HepG2 (cell line): ENCODE results near the gene ABHD13. TPM values are rescaled to one million over a fixed set of nuclear protein-coding genes. Genes with fewer than 3 reads are reported as not detected.

ENCODE experiments used
- ATAC-seq: fragments of 200-7000 bp; cut with Tn5 transposase; 3 replicates; pipeline ENCODE4 v1.9.1; 2020; ENCODE audit warnings: mild to moderate bottlenecking, moderate library complexity
- BruUV-seq: library from RNA; stranded (reverse); fragments of 400-500 nt; replicated peaks from 2 replicates; lab custom pipeline; 2021; lab: Mats Ljungman, UMichigan
- CTCF ChIA-PET: fragments of 300-600 bp; formaldehyde crosslinking; extraction: SDS; loops from one replicate; lab custom pipeline; 2021; ENCODE audit warnings: low total read pairs, inconsistent platforms, low intra/inter-chr PET ratio; lab: Yijun Ruan, JAX
- POLR2A ChIA-PET: fragments of 350-600 bp; sonication (Branson Sonifier 250); formaldehyde crosslinking; loops from one replicate; lab custom pipeline; 2020; ENCODE audit warnings: antibody characterized with exemption, inconsistent platforms; lab: Yijun Ruan, JAX
- DNase-seq: peaks from one replicate; pipeline ENCODE4 v3.0.0-alpha.2; 2015; ENCODE audit warnings: low spot score
- FAIRE-seq: peaks from 3 replicates; lab custom pipeline; 2011; peaks lifted over from hg19 to GRCh38; lab: Jason Lieb, UNC
- H2AFZ ChIP-seq: one replicate; pipeline ENCODE4 v1.6.1; 2011; ENCODE audit warnings: low read length, inconsistent platforms
- H3K27ac ChIP-seq: fragments of 300-600 bp; 3 replicates; pipeline ENCODE4 v1.8.0; 2011; ENCODE audit warnings: mixed run types, mild to moderate bottlenecking, mixed read lengths, low read length, inconsistent platforms; ENCODE audit not compliant: insufficient read depth; ENCODE audit errors: extremely low read length
- H3K27me3 ChIP-seq, 2 experiments: fragments of 200-600 bp in 1 of 2; 2 replicates in 1 of 2; 3 replicates in 1 of 2; pipeline versions ENCODE4 v1.6.0 to v1.8.0; 2011; ENCODE audit warnings: low read length in 2 of 2, mild to moderate bottlenecking in 2 of 2, moderate library complexity in 2 of 2, inconsistent platforms in 1 of 2; ENCODE audit not compliant: insufficient read depth in 2 of 2, control insufficient read depth in 1 of 2
- H3K36me3 ChIP-seq, 2 experiments: fragments of 200-600 bp in 1 of 2; replicated peaks in 1 of 2; 2 replicates in 1 of 2; 3 replicates in 1 of 2; pipeline versions ENCODE4 v1.5.1 to v1.8.0; 2011; ENCODE audit warnings: low read length in 2 of 2, inconsistent platforms in 1 of 2; ENCODE audit not compliant: insufficient read depth in 2 of 2, control insufficient read depth in 1 of 2
- H3K4me1 ChIP-seq: 2 replicates; pipeline ENCODE4 v1.5.1; 2012; ENCODE audit warnings: low read length, inconsistent platforms; ENCODE audit not compliant: insufficient read depth
- H3K4me2 ChIP-seq: 2 replicates; pipeline ENCODE4 v1.6.0; 2011; ENCODE audit warnings: low read depth, low read length, inconsistent platforms
- H3K4me3 ChIP-seq, 3 experiments: fragments of 200-600 bp in 1 of 3; sonication (generic), shearing (Covaris generic) in 1 of 3; replicated peaks in 1 of 3; 2 replicates each; pipeline ENCODE4 v1.5.1; 2011 to 2016; ENCODE audit warnings: low read length in 3 of 3, inconsistent platforms in 2 of 3, low read depth in 2 of 3, mild to moderate bottlenecking in 2 of 3, control low read depth in 1 of 3, mixed read lengths in 1 of 3; ENCODE audit not compliant: insufficient read depth in 1 of 3
- H3K79me2 ChIP-seq: one replicate; pipeline ENCODE4 v1.6.1; 2011; ENCODE audit warnings: low read length, inconsistent platforms; ENCODE audit not compliant: insufficient read depth
- H3K9ac ChIP-seq: 2 replicates; pipeline ENCODE4 v1.6.0; 2011; ENCODE audit warnings: mild to moderate bottlenecking, low read depth, low read length, inconsistent platforms; ENCODE audit not compliant: insufficient read depth
- H3K9me3 ChIP-seq: 2 replicates; pipeline ENCODE4 v1.5.1; 2012; ENCODE audit warnings: mild to moderate bottlenecking, low read length
- H4K20me1 ChIP-seq: 2 replicates; pipeline ENCODE4 v1.6.0; 2011; ENCODE audit warnings: inconsistent platforms, mild to moderate bottlenecking, low read length, moderate library complexity; ENCODE audit not compliant: insufficient read depth
- AHDC1 ChIP-seq: sonication (generic); formaldehyde crosslinking; IDR thresholded peaks from 2 replicates; pipeline ENCODE4 v1.5.1; 2020; ENCODE audit warnings: mild to moderate bottlenecking, missing genetic modification reagents, borderline replicate concordance
- BRCA1 ChIP-seq: sonication (generic); formaldehyde crosslinking; IDR thresholded peaks from 2 replicates; pipeline ENCODE4 v1.4.0; 2020; ENCODE audit warnings: missing genetic modification reagents
- KLF11 ChIP-seq: IDR thresholded peaks from 2 replicates; pipeline ENCODE4 v1.6.1; 2016; ENCODE audit warnings: missing compliant biosample characterization
- MIXL1 ChIP-seq: IDR thresholded peaks from 2 replicates; pipeline ENCODE4 v1.6.1; 2016
- ZFP82 ChIP-seq: sonication (generic); formaldehyde crosslinking; IDR thresholded peaks from 2 replicates; pipeline ENCODE4 v1.5.1; 2020; ENCODE audit warnings: mild to moderate bottlenecking, missing genetic modification reagents, borderline replicate concordance
- ZNF142 ChIP-seq: sonication (generic); formaldehyde crosslinking; IDR thresholded peaks from 2 replicates; pipeline ENCODE4 v1.4.0; 2020; ENCODE audit warnings: missing genetic modification reagents
- ZNF143 ChIP-seq: sonication (generic); formaldehyde crosslinking; IDR thresholded peaks from 2 replicates; pipeline ENCODE4 v1.4.0; 2020; ENCODE audit warnings: missing genetic modification reagents
- WGBS: methylation state at CpG from one replicate; pipeline ENCODE4 v1.1.6; 2017; ENCODE audit warnings: low lambda C conversion rate; 5-methylcytosine and 5-hydroxymethylcytosine counted together
- in situ Hi-C: cut with HindIII; loops from 2 replicates; pipeline ENCODE4 v1.10.0; 2017; ENCODE audit warnings: low pct_unique_long_range_greater_than_20kb; ENCODE audit not compliant: extremely low pct_ligation_motif_present
- intact Hi-C: fragments of 100-400 bp; cut with micrococcal nuclease; formaldehyde crosslinking; loops from one replicate; pipeline ENCODE4 v1.10.0; 2022; ENCODE audit not compliant: unreplicated experiment
- polyA plus RNA-seq, 8 experiments: library from polyadenylated mRNA; depleted of rRNA in 3 of 8; stranded (reverse) in 7 of 8; unstranded in 1 of 8; fragments of >200 nt; fragmentation: Illumina TruSeq in 4 of 8; extraction: Trizol in 4 of 8; gene quantifications; 2 replicates each; pipeline versions ENCODE4 v1.2.1 to v1.2.3, GENCODE V29; 2011 to 2016; ENCODE audit warnings: low read depth in 4 of 8, missing spikeins in 1 of 8, mixed read lengths in 1 of 8; ENCODE audit not compliant: insufficient read depth in 1 of 8
- total RNA-seq, 5 experiments: library from RNA; depleted of rRNA; stranded (reverse); fragments of >200 nt; fragmentation: Illumina TruSeq; extraction: Trizol; gene quantifications; 2 replicates each; pipeline ENCODE4 v1.2.3, GENCODE V29; 2016; ENCODE audit warnings: low read depth in 1 of 5

ABHD13 gene
- total and polyA plus RNA-seq, 2 of the 13 experiments (the other 11 are each of a cell fraction or from before 2014, with no cell fraction given) = 4.3 to 6.2 TPM

GRCh38 chr13:108249150-108249549, 31.0 kb downstream of the ABHD13 start:
- H3K9ac ChIP-seq = no peak overlapping the region
- no peaks in the 10 kb centered on the region for H3K9me3 ChIP-seq
- BruUV-seq = no TSS peak
- H3K79me2 ChIP-seq = no peaks in the 10 kb centered on the region
- ATAC-seq = no peak
- in situ Hi-C loops (no loop called here), intact Hi-C loops (no loop called here)
- H3K4me2 ChIP-seq = no peak overlapping the region
- FAIRE-seq = no peak
- DNase-seq = no peak
- no peaks in the 10 kb centered on the region for H3K27me3 ChIP-seq
- no peak overlapping the region for H2AFZ ChIP-seq
- H3K36me3 ChIP-seq = no peaks in the 10 kb centered on the region
- no peak overlapping the region for H3K4me3 ChIP-seq
- H3K4me1 ChIP-seq = no peaks in the 10 kb centered on the region
- 69% methylated on average over 4 of the region's 4 CpGs for WGBS
- CTCF ChIA-PET = no interaction called here
- H4K20me1 ChIP-seq = no peaks in the 10 kb centered on the region
- POLR2A ChIA-PET = no interaction called here
- H3K27ac ChIP-seq = no peak overlapping the region
- no peak for TF ChIP-seq MIXL1
- TF ChIP-seq ZNF143 (CRISPR knock-in tag) = no peak
- no peak for TF ChIP-seq KLF11 (CRISPR knock-in tag)
- no peak for TF ChIP-seq AHDC1 (CRISPR knock-in tag)
- no peak for TF ChIP-seq ZFP82 (CRISPR knock-in tag)
- no peak for TF ChIP-seq ZNF142 (CRISPR knock-in tag)
- TF ChIP-seq BRCA1 (CRISPR knock-in tag) = no peak
